Measurements from ENCODE around the gene ARMC6. TPM values are rescaled to one million over a fixed set of nuclear protein-coding genes. Genes with fewer than 3 reads are reported as not detected.

The ARMC6 gene
- total and polyA plus RNA-seq, 2 experiments from 2014 or later: 40.9 to 112 TPM

GRCh38 chr19:19022380-19022961, 10.9 kb upstream of the ARMC6 start:
- Mint-ChIP-seq H3K9me3 (no peaks in the 10 kb centered on the region), H3K4me3 (no peak overlapping the region), H3K4me1 (no peaks in the 10 kb centered on the region), H3K27me3 (ENCODE audit: insufficient read depth, low read depth, poor library complexity) (peaks cover 2% of the 10 kb centered on the region), H3K36me3 (ENCODE audit: low read depth) (peaks cover 72% of the 10 kb centered on the region), H3K27ac (no peak overlapping the region)
- no peak for TF ChIP-seq ZNF114 (CRISPR knock-in tag; IDR thresholded peaks at IDR 0.05)
- TF ChIP-seq ETS1 (IDR thresholded peaks at IDR 0.05): no peak
- no peak for TF ChIP-seq ZNF462 (CRISPR knock-in tag; IDR thresholded peaks at IDR 0.05)
- no peak for TF ChIP-seq JUNB (IDR thresholded peaks at IDR 0.05; ENCODE audit: unreplicated experiment)
- no peak for TF ChIP-seq NANOG (IDR thresholded peaks at IDR 0.05; ENCODE audit: borderline replicate concordance)
- TF ChIP-seq POLR2AphosphoS5 (IDR thresholded peaks at IDR 0.05; ENCODE audit: low read depth): no peak
- no peak for TF ChIP-seq ZNF331 (CRISPR knock-in tag; IDR thresholded peaks at IDR 0.05; ENCODE audit: low read depth)
- TF ChIP-seq CTCF (conservative IDR thresholded peaks at IDR 0.05; ENCODE audit: low read depth in 2 of 2): no peak
- no peak for TF ChIP-seq CREB1 (CRISPR knock-in tag; IDR thresholded peaks at IDR 0.05; ENCODE audit: low read depth)
- TF ChIP-seq EZH2phosphoT487 (IDR thresholded peaks at IDR 0.05; ENCODE audit: unreplicated experiment): no peak
- no peak for TF ChIP-seq STAT1 (IDR thresholded peaks at IDR 0.05; ENCODE audit: unreplicated experiment)
- no peak for TF ChIP-seq EZH2 (IDR thresholded peaks at IDR 0.05; ENCODE audit: low read depth, unreplicated experiment)
- TF ChIP-seq REST (IDR thresholded peaks at IDR 0.05; ENCODE audit: unreplicated experiment): no peak
- Histone ChIP-seq H3K27ac (ENCODE audit: low read depth) (no peak overlapping the region), H3K9me2 (ENCODE audit: insufficient read depth) (no peaks in the 10 kb centered on the region), H3K4me3 (no peak overlapping the region), H3K36me3 (ENCODE audit: insufficient read depth) (peaks cover 53% of the 10 kb centered on the region), H3K27me3 (ENCODE audit: insufficient read depth) (no peaks in the 10 kb centered on the region), H3K4me2 (no peak overlapping the region), H2AFZ (no peak overlapping the region), H3K4me1 (ENCODE audit: insufficient read depth) (no peaks in the 10 kb centered on the region), H3K79me2 (replicated peaks; ENCODE audit: insufficient read depth) (peaks cover 65% of the 10 kb centered on the region), H4K20me1 (replicated peaks; ENCODE audit: insufficient read depth) (peaks cover 58% of the 10 kb centered on the region), H3F3A (replicated peaks; ENCODE audit: low read depth) (peaks cover 20% of the 10 kb centered on the region)
- DNase-seq (ENCODE audit: low spot score): no peak
- ATAC-seq: no peak
